ENCODE results near the gene ZNF525. TPM values are rescaled to one million over a fixed set of nuclear protein-coding genes. Genes with fewer than 3 reads are reported as not detected.
"Not testable (repeated sequence)": the region's sequence is repeated elsewhere in the genome, so short reads cannot be mapped to it uniquely, and the experiment has no call there.

Gene ZNF525
- total and polyA plus RNA-seq, 11 donors, result 1.6 to 6.0 (median 3.6) TPM

- ATAC-seq (no peak), DNase-seq (peak in 1 of 5 donors; percentile 15)
- no peak overlapping the region for H3K4me3 ChIP-seq
- no peaks in the 10 kb centered on the region for H3K27me3 ChIP-seq
- H3K4me1 ChIP-seq, result no peaks in the 10 kb centered on the region
- no peak overlapping the region for H3K27ac ChIP-seq
- peaks cover 0 to 69% (median 41%) of the 10 kb centered on the region in 12 donors for H3K9me3 ChIP-seq
- no peak for TF ChIP-seq POLR2A (IDR thresholded peaks at IDR 0.05)
- no peak for TF ChIP-seq CTCF (IDR thresholded peaks at IDR 0.05)
- 56 to 67% (median 58%) methylated on average over 23 to 35 of the region's 35 CpGs for WGBS, 4 donors
- intact Hi-C loops (cut with DNase I), result loop anchor here in 3 of 10 donors (5.0 to 10.0 kb wide), 2 partner anchors 161 to 163 kb away; partner anchors contain the start of gene ZNF665 (in 2 of the 3)
- peaks cover 0 to 10% (median 0%) of the 10 kb centered on the region in 9 donors for H3K36me3 ChIP-seq
These were observed 7.5 kb upstream of the ZNF525 start for GRCh38 chr19:53357821-53358581.

GRCh38 chr19:53360056-53360455 lies 5.4 kb upstream of the ZNF525 start:
- not testable (repeated sequence) for H3K27ac ChIP-seq, H3K4me1 ChIP-seq, H3K36me3 ChIP-seq, H3K27me3 ChIP-seq, H3K4me3 ChIP-seq, DNase-seq, ATAC-seq
- 93 to 95% (median 94%) methylated on average over 9 to 10 of the region's 10 CpGs for whole genome bisulfite sequencing, 4 donors
- intact Hi-C loops (cut with DNase I), result loop anchor here in 6 of 10 donors (5.0 to 10.0 kb wide), 3 partner anchors 163 to 285 kb away; partner anchors contain the start of gene ZNF665 (in 2 of the 6)
- peaks cover 0 to 48% (median 22%) of the 10 kb centered on the region in 12 donors for H3K9me3 ChIP-seq

- WGBS, 4 donors, result 1 to 2% (median 1%) methylated on average over 31 to 32 of the region's 32 CpGs
- no peak for TF ChIP-seq CTCF (IDR thresholded peaks at IDR 0.05)
- TF ChIP-seq POLR2A (IDR thresholded peaks at IDR 0.05), result no peak
- intact Hi-C loops (cut with DNase I), result loop anchor here in 5 of 10 donors (1.0 to 10.0 kb wide), 4 partner anchors 169 to 679 kb away; partner anchors contain the start of gene ZNF665 (in 2 of the 5)
- no peaks in the 10 kb centered on the region for H3K36me3 ChIP-seq
- ATAC-seq (peak; percentile 37 to 61 (median 51)), DNase-seq (peak in 1 of 5 donors; percentile 27)
- H3K27ac ChIP-seq, result peak overlapping the region in 9 of 12 donors; percentile 46 to 70 (median 57)
- no peaks in the 10 kb centered on the region for H3K27me3 ChIP-seq
- H3K9me3 ChIP-seq, result no peaks in the 10 kb centered on the region
- peak overlapping the region; percentile 55 to 81 (median 69) for H3K4me3 ChIP-seq
- H3K4me1 ChIP-seq, result peaks cover 0 to 13% (median 5%) of the 10 kb centered on the region in 12 donors
These were observed 491 bp downstream of the ZNF525 start for GRCh38 chr19:53365899-53366493.

- peaks cover 0 to 39% (median 15%) of the 10 kb centered on the region in 9 donors for H3K36me3 ChIP-seq
- no peaks in the 10 kb centered on the region for H3K27me3 ChIP-seq
- no peak overlapping the region for H3K4me3 ChIP-seq
- no peaks in the 10 kb centered on the region for H3K4me1 ChIP-seq
- peaks cover 0 to under 1% (median 0%) of the 10 kb centered on the region in 12 donors for H3K9me3 ChIP-seq
- intact Hi-C loops (cut with DNase I), result no loop called here
- ATAC-seq, result no peak
- no peak for TF ChIP-seq CTCF (IDR thresholded peaks at IDR 0.05)
- no peak for TF ChIP-seq POLR2A (IDR thresholded peaks at IDR 0.05)
- no peak overlapping the region for H3K27ac ChIP-seq
- no peak for DNase-seq
- WGBS, 4 donors, result 85 to 90% (median 88%) methylated on average over 4 of the region's 4 CpGs
These were observed 6.7 kb downstream of the ZNF525 start for GRCh38 chr19:53372196-53372595.
